HepG2 (cell line): ENCODE data around the gene SLC20A1. TPM values are rescaled to one million over a fixed set of nuclear protein-coding genes. Genes with fewer than 3 reads are reported as not detected.

Source experiments
- ATAC-seq: fragments of 200-7000 bp; cut with Tn5 transposase; 3 replicates; pipeline ENCODE4 v1.9.1; 2020; ENCODE audit warnings: mild to moderate bottlenecking, moderate library complexity
- BruUV-seq: library from RNA; stranded (reverse); fragments of 400-500 nt; replicated peaks from 2 replicates; lab custom pipeline; 2021; lab: Mats Ljungman, UMichigan
- CTCF ChIA-PET: fragments of 300-600 bp; formaldehyde crosslinking; extraction: SDS; loops from one replicate; lab custom pipeline; 2021; ENCODE audit warnings: low total read pairs, inconsistent platforms, low intra/inter-chr PET ratio; lab: Yijun Ruan, JAX
- POLR2A ChIA-PET: fragments of 350-600 bp; sonication (Branson Sonifier 250); formaldehyde crosslinking; loops from one replicate; lab custom pipeline; 2020; ENCODE audit warnings: antibody characterized with exemption, inconsistent platforms; lab: Yijun Ruan, JAX
- DNase-seq: peaks from one replicate; pipeline ENCODE4 v3.0.0-alpha.2; 2015; ENCODE audit warnings: low spot score
- FAIRE-seq: peaks from 3 replicates; lab custom pipeline; 2011; peaks lifted over from hg19 to GRCh38; lab: Jason Lieb, UNC
- H2AFZ ChIP-seq: one replicate; pipeline ENCODE4 v1.6.1; 2011; ENCODE audit warnings: low read length, inconsistent platforms
- H3K27ac ChIP-seq: fragments of 300-600 bp; 3 replicates; pipeline ENCODE4 v1.8.0; 2011; ENCODE audit warnings: mixed run types, mild to moderate bottlenecking, mixed read lengths, low read length, inconsistent platforms; ENCODE audit not compliant: insufficient read depth; ENCODE audit errors: extremely low read length
- H3K27me3 ChIP-seq, 2 experiments: fragments of 200-600 bp in 1 of 2; 2 replicates in 1 of 2; 3 replicates in 1 of 2; pipeline versions ENCODE4 v1.6.0 to v1.8.0; 2011; ENCODE audit warnings: low read length in 2 of 2, mild to moderate bottlenecking in 2 of 2, moderate library complexity in 2 of 2, inconsistent platforms in 1 of 2; ENCODE audit not compliant: insufficient read depth in 2 of 2, control insufficient read depth in 1 of 2
- H3K36me3 ChIP-seq, 2 experiments: fragments of 200-600 bp in 1 of 2; replicated peaks in 1 of 2; 2 replicates in 1 of 2; 3 replicates in 1 of 2; pipeline versions ENCODE4 v1.5.1 to v1.8.0; 2011; ENCODE audit warnings: low read length in 2 of 2, inconsistent platforms in 1 of 2; ENCODE audit not compliant: insufficient read depth in 2 of 2, control insufficient read depth in 1 of 2
- H3K4me1 ChIP-seq: 2 replicates; pipeline ENCODE4 v1.5.1; 2012; ENCODE audit warnings: low read length, inconsistent platforms; ENCODE audit not compliant: insufficient read depth
- H3K4me2 ChIP-seq: 2 replicates; pipeline ENCODE4 v1.6.0; 2011; ENCODE audit warnings: low read depth, low read length, inconsistent platforms
- H3K4me3 ChIP-seq, 3 experiments: fragments of 200-600 bp in 1 of 3; sonication (generic), shearing (Covaris generic) in 1 of 3; replicated peaks in 1 of 3; 2 replicates each; pipeline ENCODE4 v1.5.1; 2011 to 2016; ENCODE audit warnings: low read length in 3 of 3, inconsistent platforms in 2 of 3, low read depth in 2 of 3, mild to moderate bottlenecking in 2 of 3, control low read depth in 1 of 3, mixed read lengths in 1 of 3; ENCODE audit not compliant: insufficient read depth in 1 of 3
- H3K79me2 ChIP-seq: one replicate; pipeline ENCODE4 v1.6.1; 2011; ENCODE audit warnings: low read length, inconsistent platforms; ENCODE audit not compliant: insufficient read depth
- H3K9ac ChIP-seq: 2 replicates; pipeline ENCODE4 v1.6.0; 2011; ENCODE audit warnings: mild to moderate bottlenecking, low read depth, low read length, inconsistent platforms; ENCODE audit not compliant: insufficient read depth
- H3K9me3 ChIP-seq: 2 replicates; pipeline ENCODE4 v1.5.1; 2012; ENCODE audit warnings: mild to moderate bottlenecking, low read length
- H4K20me1 ChIP-seq: 2 replicates; pipeline ENCODE4 v1.6.0; 2011; ENCODE audit warnings: inconsistent platforms, mild to moderate bottlenecking, low read length, moderate library complexity; ENCODE audit not compliant: insufficient read depth
- HNF4A ChIP-seq: sonication (generic); formaldehyde crosslinking; IDR thresholded peaks from 2 replicates; pipeline ENCODE4 v1.4.0; 2020; ENCODE audit warnings: missing genetic modification reagents
- MTA1 ChIP-seq: sonication (generic); formaldehyde crosslinking; IDR thresholded peaks from 2 replicates; pipeline ENCODE4 v1.4.0; 2020; ENCODE audit warnings: missing genetic modification reagents, mild to moderate bottlenecking, borderline replicate concordance
- PITX1 ChIP-seq: sonication (generic); formaldehyde crosslinking; IDR thresholded peaks from 2 replicates; pipeline ENCODE4 v1.5.1; 2020; ENCODE audit warnings: mild to moderate bottlenecking, missing genetic modification reagents
- REPIN1 ChIP-seq: sonication (generic); formaldehyde crosslinking; IDR thresholded peaks from 2 replicates; pipeline ENCODE4 v1.8.0; 2022; ENCODE audit warnings: missing genetic modification reagents, low read depth, mild to moderate bottlenecking, borderline replicate concordance
- SKIL ChIP-seq: sonication (generic); formaldehyde crosslinking; IDR thresholded peaks from 2 replicates; pipeline ENCODE4 v1.8.0; 2022; ENCODE audit warnings: missing genetic modification reagents, mild to moderate bottlenecking, moderate library complexity, borderline replicate concordance
- SOX13 ChIP-seq, 3 experiments: fragments of 450-650 bp in 1 of 3; sonication (generic) in 1 of 3; formaldehyde crosslinking in 1 of 3; IDR thresholded peaks in 2 of 3; conservative IDR thresholded peaks in 1 of 3; 2 replicates each; pipeline versions ENCODE4 v1.5.0 to v1.6.1; 2016 to 2020; ENCODE audit warnings: antibody characterized with exemption in 1 of 3, mild to moderate bottlenecking in 1 of 3, missing compliant biosample characterization in 1 of 3, missing genetic modification reagents in 1 of 3, moderate library complexity in 1 of 3
- YEATS2 ChIP-seq: sonication (generic); formaldehyde crosslinking; IDR thresholded peaks from 2 replicates; pipeline ENCODE4 v1.4.0; 2020; ENCODE audit warnings: missing genetic modification reagents, borderline replicate concordance
- ZBTB42 ChIP-seq: sonication (generic); formaldehyde crosslinking; IDR thresholded peaks from 2 replicates; pipeline ENCODE4 v1.5.0; 2020; ENCODE audit warnings: mild to moderate bottlenecking, missing genetic modification reagents
- ZNF136 ChIP-seq: sonication (generic); formaldehyde crosslinking; IDR thresholded peaks from 2 replicates; pipeline ENCODE4 v1.8.1; 2022; ENCODE audit warnings: low read depth, mild to moderate bottlenecking, moderate library complexity, missing genetic modification reagents
- ZNF501 ChIP-seq: sonication (generic); formaldehyde crosslinking; IDR thresholded peaks from 2 replicates; pipeline ENCODE4 v1.5.1; 2020; ENCODE audit warnings: mild to moderate bottlenecking, moderate library complexity, missing genetic modification reagents
- ZNF816 ChIP-seq: sonication (generic); formaldehyde crosslinking; IDR thresholded peaks from 2 replicates; pipeline ENCODE4 v1.8.0; 2022; ENCODE audit warnings: missing genetic modification reagents, mild to moderate bottlenecking, borderline replicate concordance
- ZNF850 ChIP-seq: sonication (generic); formaldehyde crosslinking; conservative IDR thresholded peaks from 2 replicates; pipeline ENCODE4 v1.9.0; 2021; ENCODE audit warnings: mild to moderate bottlenecking, missing genetic modification reagents
- WGBS: methylation state at CpG from one replicate; pipeline ENCODE4 v1.1.6; 2017; ENCODE audit warnings: low lambda C conversion rate; 5-methylcytosine and 5-hydroxymethylcytosine counted together
- in situ Hi-C: cut with HindIII; loops from 2 replicates; pipeline ENCODE4 v1.10.0; 2017; ENCODE audit warnings: low pct_unique_long_range_greater_than_20kb; ENCODE audit not compliant: extremely low pct_ligation_motif_present
- intact Hi-C: fragments of 100-400 bp; cut with micrococcal nuclease; formaldehyde crosslinking; loops from one replicate; pipeline ENCODE4 v1.10.0; 2022; ENCODE audit not compliant: unreplicated experiment
- polyA plus RNA-seq, 8 experiments: library from polyadenylated mRNA; depleted of rRNA in 3 of 8; stranded (reverse) in 7 of 8; unstranded in 1 of 8; fragments of >200 nt; fragmentation: Illumina TruSeq in 4 of 8; extraction: Trizol in 4 of 8; gene quantifications; 2 replicates each; pipeline versions ENCODE4 v1.2.1 to v1.2.3, GENCODE V29; 2011 to 2016; ENCODE audit warnings: low read depth in 4 of 8, missing spikeins in 1 of 8, mixed read lengths in 1 of 8; ENCODE audit not compliant: insufficient read depth in 1 of 8
- total RNA-seq, 5 experiments: library from RNA; depleted of rRNA; stranded (reverse); fragments of >200 nt; fragmentation: Illumina TruSeq; extraction: Trizol; gene quantifications; 2 replicates each; pipeline ENCODE4 v1.2.3, GENCODE V29; 2016; ENCODE audit warnings: low read depth in 1 of 5
- TF ChIP-seq, protein P1 (sequence below): IDR thresholded peaks from 2 replicates; pipeline ENCODE4 v1.4.0; 2020; ENCODE audit warnings: mild to moderate bottlenecking, missing genetic modification reagents
- TF ChIP-seq, protein P2 (sequence below): IDR thresholded peaks from 2 replicates; pipeline ENCODE4 v1.6.1; 2012; ENCODE audit warnings: low read length, improper control_type of control experiment

The SLC20A1 gene
- total and polyA plus RNA-seq, 2 of the 13 experiments (the other 11 are each of a cell fraction or from before 2014, with no cell fraction given): 54.0 to 85.9 TPM

DNA sequence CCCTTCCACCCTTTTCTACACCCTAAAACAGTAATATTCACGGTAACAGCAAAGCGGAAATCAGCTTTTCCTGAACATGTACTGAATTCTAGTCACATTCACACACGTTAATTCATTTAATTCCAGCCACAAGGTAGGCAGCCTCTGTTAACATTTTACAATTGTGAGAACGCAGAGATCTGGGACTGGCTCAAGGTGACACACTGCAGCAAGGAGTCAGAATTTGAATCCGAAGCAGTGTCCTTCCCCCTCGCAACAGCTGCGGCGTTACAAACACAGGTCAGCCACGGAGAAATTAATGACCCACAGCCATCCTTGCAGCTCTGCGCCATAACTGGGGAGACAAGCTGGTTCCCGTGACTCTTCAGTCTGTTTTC is 818 bp upstream of the SLC20A1 start:
- Histone ChIP-seq H3K4me2 (peak overlapping the region; percentile 100), H3K9me3 (no peaks in the 10 kb centered on the region), H3K4me1 (peaks cover 83% of the 10 kb centered on the region), H4K20me1 (peaks cover 29% of the 10 kb centered on the region), H3K27me3 (no peaks in the 10 kb centered on the region; a peak in 1 of 5 replicates), H3K9ac (peak overlapping the region; percentile 99), H3K79me2 (peaks cover 40% of the 10 kb centered on the region), H3K4me3 (peak overlapping the region; percentile 59 to 97 (median 61)), H3K36me3 (peaks cover 0 to 32% of the 10 kb centered on the region in 2 experiments; a peak in 3 of 5 replicates), H3K27ac (peak overlapping the region; percentile 92), H2AFZ (no peak overlapping the region)
- ATAC-seq: peak; percentile 2
- no peak for DNase-seq
- no TSS peak for BruUV-seq
- WGBS: 1% methylated on average over 11 of the region's 11 CpGs
- in situ Hi-C loops: no loop called here
- FAIRE-seq: no peak
- ChIA-PET CTCF (interaction anchor here (1.0 to 1.1 kb wide), 2 partner anchors 46 to 79 kb away, joined by 3 read pairs; no protein-coding TSS in a partner anchor), POLR2A (interaction anchor here (0.6 to 5.4 kb wide), 32 partner anchors 10 to 554 kb away, joined by 3 to 94 read pairs (median 4); partner anchors contain the start of gene CHCHD5)
- intact Hi-C loops: loop anchor here (1.0 to 2.0 kb wide), 4 partner anchors 18 to 81 kb away; no protein-coding TSS in a partner anchor
- no peak for TF ChIP-seq SKIL (CRISPR knock-in tag)
- TF ChIP-seq, protein P1, sequence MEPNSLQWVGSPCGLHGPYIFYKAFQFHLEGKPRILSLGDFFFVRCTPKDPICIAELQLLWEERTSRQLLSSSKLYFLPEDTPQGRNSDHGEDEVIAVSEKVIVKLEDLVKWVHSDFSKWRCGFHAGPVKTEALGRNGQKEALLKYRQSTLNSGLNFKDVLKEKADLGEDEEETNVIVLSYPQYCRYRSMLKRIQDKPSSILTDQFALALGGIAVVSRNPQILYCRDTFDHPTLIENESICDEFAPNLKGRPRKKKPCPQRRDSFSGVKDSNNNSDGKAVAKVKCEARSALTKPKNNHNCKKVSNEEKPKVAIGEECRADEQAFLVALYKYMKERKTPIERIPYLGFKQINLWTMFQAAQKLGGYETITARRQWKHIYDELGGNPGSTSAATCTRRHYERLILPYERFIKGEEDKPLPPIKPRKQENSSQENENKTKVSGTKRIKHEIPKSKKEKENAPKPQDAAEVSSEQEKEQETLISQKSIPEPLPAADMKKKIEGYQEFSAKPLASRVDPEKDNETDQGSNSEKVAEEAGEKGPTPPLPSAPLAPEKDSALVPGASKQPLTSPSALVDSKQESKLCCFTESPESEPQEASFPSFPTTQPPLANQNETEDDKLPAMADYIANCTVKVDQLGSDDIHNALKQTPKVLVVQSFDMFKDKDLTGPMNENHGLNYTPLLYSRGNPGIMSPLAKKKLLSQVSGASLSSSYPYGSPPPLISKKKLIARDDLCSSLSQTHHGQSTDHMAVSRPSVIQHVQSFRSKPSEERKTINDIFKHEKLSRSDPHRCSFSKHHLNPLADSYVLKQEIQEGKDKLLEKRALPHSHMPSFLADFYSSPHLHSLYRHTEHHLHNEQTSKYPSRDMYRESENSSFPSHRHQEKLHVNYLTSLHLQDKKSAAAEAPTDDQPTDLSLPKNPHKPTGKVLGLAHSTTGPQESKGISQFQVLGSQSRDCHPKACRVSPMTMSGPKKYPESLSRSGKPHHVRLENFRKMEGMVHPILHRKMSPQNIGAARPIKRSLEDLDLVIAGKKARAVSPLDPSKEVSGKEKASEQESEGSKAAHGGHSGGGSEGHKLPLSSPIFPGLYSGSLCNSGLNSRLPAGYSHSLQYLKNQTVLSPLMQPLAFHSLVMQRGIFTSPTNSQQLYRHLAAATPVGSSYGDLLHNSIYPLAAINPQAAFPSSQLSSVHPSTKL (CRISPR knock-in tag): no peak; the same call in 1 of the 2 replicates
- no peak for TF ChIP-seq MTA1 (CRISPR knock-in tag)
- TF ChIP-seq REPIN1 (CRISPR knock-in tag): no peak
- TF ChIP-seq ZNF501: peak; percentile 71; the same call in 1 of the 2 replicates
- no peak for TF ChIP-seq SOX13 (IDR thresholded peaks at IDR 0.05)
- TF ChIP-seq SOX13 (CRISPR knock-in tag; conservative IDR thresholded peaks at IDR 0.05 in 1 of 2, IDR thresholded peaks at IDR 0.05 in 1 of 2): no peak
- no peak for TF ChIP-seq PITX1 (CRISPR knock-in tag)
- no peak for TF ChIP-seq ZNF850 (CRISPR knock-in tag)
- TF ChIP-seq, protein P2, sequence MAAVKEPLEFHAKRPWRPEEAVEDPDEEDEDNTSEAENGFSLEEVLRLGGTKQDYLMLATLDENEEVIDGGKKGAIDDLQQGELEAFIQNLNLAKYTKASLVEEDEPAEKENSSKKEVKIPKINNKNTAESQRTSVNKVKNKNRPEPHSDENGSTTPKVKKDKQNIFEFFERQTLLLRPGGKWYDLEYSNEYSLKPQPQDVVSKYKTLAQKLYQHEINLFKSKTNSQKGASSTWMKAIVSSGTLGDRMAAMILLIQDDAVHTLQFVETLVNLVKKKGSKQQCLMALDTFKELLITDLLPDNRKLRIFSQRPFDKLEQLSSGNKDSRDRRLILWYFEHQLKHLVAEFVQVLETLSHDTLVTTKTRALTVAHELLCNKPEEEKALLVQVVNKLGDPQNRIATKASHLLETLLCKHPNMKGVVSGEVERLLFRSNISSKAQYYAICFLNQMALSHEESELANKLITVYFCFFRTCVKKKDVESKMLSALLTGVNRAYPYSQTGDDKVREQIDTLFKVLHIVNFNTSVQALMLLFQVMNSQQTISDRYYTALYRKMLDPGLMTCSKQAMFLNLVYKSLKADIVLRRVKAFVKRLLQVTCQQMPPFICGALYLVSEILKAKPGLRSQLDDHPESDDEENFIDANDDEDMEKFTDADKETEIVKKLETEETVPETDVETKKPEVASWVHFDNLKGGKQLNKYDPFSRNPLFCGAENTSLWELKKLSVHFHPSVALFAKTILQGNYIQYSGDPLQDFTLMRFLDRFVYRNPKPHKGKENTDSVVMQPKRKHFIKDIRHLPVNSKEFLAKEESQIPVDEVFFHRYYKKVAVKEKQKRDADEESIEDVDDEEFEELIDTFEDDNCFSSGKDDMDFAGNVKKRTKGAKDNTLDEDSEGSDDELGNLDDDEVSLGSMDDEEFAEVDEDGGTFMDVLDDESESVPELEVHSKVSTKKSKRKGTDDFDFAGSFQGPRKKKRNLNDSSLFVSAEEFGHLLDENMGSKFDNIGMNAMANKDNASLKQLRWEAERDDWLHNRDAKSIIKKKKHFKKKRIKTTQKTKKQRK: no peak
- TF ChIP-seq HNF4A (CRISPR knock-in tag): no peak
- no peak for TF ChIP-seq ZNF136 (CRISPR knock-in tag)
- TF ChIP-seq ZBTB42: 0 out of 2 replicates have a peak, but pooled peaks have one; percentile 8
- no peak for TF ChIP-seq YEATS2 (CRISPR knock-in tag)
- 0 out of 2 replicates have a peak, but pooled peaks have one; percentile 12 for TF ChIP-seq ZNF816 (CRISPR knock-in tag)
